ENCODE results near the gene KCND3.
"Not testable (repeated sequence)": the region's sequence is repeated elsewhere in the genome, so short reads cannot be mapped to it uniquely, and the experiment has no call there.

KCND3 gene

DNA sequence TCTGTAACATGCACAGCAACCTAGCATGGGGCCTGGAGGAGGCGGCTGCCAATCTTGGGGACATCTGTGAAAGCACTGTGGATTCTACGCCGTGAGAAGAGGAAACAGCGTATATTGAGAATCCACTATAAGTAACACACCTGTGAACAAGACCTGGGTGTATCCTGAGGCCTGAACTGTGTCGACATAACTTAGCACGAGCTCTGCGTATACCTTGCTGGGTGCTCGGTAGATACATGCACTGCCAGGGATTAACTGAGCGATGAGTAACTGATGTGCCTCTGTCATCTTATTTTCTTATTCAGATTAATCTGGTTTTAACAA, 175.2 kb downstream of the KCND3 start:
- no peak for DNase-seq (ENCODE audit: low read depth in 2 of 2)

DNA sequence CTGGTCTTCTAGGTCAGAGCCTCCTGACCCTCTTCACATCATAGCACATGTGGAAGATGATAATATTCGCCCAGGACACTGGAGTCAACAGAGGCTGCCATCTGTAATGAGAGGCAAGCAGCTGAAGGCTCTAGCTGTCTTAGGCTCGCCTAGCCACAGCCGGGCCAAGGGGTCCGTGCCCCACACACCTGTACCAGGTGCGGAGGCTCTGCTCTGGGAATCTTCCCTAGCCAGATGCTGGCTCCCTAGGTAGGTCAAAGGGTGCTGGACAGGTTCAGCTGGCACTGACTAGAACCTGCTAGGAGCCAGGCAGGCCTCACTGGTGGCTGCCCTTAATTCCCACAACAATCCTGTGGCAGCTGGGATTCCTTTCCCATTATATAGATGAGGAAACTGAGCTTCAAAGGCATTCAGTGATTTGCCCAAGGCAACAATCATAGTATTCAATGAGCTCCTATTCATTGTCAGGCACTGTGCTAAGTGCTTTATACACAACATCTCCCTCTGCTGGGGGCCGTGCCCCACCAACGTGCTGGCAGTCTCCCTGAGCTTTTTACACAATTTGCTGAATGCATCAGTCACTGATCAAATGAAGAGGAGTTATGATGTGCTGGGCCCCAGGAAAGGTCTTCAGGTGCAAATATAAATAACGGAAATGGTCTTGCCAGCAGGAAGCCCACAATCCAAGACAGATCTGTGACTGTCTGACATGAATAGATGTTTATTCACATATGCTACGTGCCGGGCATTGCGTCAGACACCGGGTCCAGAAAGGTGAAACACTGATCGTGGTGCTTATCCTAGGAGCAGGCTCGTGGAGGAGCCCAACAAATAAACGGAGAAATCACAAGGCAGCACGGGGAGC, 175.8 kb downstream of the KCND3 start:
- no peak for DNase-seq (ENCODE audit: low read depth in 2 of 2)

DNA sequence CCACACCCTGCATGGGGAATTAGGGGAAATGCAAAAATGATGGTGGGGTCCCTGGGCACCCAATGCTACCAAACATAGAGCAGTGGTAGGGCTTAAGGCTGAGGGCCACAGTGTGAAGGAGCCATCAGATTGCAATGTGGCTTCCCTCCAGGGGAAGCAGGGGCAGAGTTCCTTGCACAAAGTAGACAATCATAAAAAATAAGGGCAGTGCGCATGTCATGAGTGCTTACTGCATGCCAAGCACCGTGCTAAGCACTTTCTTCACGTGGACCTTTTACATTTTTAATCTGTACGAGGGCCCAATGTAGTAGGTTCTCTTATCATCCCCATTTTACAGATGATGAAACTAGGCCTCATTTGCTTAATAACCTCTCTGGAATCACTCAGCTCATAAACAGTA, 177.2 kb downstream of the KCND3 start:
- DNase-seq (ENCODE audit: low read depth in 2 of 2): no peak

DNA sequence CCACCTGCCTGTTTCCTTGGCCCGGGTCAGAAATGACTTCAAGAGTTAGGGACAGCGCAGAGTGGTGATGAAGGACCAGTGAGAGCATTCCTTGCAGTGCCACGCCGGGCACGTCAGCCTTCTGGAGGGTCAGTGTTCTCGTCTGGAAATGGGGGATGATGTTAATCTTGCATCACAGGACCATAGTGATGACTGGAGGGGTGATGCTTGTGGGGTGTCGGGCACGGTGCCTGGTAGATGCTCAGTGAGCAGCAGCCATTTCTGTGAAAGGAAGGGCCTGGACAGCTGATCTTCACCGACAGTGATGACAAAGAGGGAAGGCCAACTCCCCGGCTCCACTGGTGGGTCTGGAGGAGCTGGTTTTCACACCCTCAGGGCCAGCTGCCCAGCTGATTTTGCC, 177.6 kb downstream of the KCND3 start:
- DNase-seq (ENCODE audit: low read depth in 2 of 2): no peak

DNA sequence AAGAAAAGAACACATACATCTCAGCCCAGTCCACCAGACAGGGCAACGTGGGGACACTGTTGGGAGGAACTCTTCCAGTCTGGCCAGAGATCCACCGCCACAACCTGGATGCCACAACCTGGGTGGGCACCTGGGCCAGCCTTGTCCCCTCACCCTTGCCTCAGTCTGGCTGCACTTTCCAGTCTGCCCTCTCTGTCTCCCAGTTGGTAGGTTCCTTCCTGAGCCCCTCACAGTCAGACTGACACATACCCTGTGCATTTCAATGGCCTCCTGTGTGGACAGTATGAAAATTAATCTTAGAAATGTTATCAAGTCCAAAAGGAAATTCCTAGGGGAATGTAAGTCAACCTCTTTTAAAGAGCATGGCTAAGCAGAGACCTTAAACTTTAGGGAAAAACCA, 184.2 kb downstream of the KCND3 start:
- no peak for DNase-seq (ENCODE audit: low read depth in 2 of 2)

DNA sequence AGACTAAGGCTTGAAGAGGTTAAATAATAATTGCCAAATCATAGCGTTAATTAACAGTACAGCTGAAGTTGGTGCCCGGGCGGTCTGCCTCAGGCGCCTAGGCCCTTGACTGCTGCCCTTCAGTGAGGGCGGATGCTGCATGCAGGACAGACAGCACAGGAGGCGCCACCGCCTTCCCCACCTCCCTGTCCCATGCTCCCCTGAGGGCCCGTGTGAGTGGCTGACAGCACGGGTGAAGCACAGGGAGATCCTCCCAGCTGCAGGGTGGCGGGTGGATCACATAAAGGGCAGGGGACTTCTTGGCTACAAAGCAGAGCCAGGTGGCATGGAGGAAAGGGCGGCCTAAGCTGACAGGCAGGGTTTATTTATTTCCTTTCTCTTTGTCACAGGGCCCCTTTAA, 184.7 kb downstream of the KCND3 start:
- no peak for DNase-seq (ENCODE audit: low read depth in 2 of 2)

DNA sequence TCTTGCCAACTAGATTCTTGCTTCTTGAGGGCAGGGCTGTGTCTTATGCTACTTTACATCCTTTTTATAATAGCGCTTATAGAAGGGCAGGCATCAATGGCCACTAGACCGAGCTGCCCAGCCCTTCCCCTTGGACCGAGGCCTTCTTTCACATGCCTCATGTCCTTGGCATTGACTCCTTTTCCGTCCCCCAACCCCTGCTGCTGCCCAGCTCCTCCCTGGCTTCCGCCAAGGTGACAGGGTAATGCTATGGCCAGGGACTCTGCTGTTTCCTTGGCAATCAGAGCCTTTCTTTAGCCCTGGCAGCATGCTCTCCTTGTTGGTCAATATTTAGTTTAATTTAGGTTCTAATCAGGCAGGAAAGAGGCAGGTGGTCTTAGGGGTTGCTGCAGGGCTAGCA, 185.5 kb downstream of the KCND3 start:
- no peak for DNase-seq (ENCODE audit: low read depth in 2 of 2)

DNA sequence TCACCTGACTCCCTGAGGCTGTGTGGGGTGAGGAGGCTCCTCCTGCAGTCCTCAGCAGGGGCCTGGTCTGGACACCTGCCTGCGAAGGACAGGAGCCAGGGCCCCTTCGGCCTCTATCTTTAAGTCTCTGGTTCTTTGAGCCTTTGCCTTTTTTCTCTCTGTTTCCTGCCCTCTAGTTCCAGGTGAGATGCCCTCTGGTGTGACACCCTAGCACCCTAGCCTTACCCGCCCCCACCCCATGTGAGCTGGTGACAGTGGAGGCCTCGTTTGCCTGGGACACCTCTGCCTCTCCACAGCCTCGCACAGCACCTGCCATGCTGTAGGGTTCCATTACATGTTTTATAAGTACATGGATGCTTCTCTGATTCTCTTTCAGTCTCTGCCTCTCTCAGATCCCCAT, 186.5 kb downstream of the KCND3 start:
- DNase-seq (ENCODE audit: low read depth in 2 of 2): no peak

DNA sequence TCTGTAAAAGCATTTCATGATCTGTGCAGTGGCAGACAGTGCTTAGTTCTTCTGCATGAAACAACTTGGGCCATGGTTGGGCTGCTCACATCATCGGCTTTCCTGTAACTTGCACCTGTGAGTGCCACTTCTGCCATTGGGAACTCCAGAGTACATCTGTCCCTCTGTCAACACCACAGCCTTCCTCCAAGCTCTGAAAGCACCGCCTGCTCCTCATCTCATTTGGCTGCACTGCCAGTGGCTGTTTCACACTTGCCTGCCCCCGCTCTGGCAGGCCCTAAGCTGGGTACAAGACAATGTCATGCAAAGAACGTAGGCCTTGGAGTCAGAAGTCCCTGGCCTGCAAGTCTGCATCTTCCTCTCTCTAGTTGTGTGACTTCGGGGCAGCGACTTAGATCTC, 187.4 kb downstream of the KCND3 start:
- DNase-seq (ENCODE audit: low read depth in 2 of 2): no peak

DNA sequence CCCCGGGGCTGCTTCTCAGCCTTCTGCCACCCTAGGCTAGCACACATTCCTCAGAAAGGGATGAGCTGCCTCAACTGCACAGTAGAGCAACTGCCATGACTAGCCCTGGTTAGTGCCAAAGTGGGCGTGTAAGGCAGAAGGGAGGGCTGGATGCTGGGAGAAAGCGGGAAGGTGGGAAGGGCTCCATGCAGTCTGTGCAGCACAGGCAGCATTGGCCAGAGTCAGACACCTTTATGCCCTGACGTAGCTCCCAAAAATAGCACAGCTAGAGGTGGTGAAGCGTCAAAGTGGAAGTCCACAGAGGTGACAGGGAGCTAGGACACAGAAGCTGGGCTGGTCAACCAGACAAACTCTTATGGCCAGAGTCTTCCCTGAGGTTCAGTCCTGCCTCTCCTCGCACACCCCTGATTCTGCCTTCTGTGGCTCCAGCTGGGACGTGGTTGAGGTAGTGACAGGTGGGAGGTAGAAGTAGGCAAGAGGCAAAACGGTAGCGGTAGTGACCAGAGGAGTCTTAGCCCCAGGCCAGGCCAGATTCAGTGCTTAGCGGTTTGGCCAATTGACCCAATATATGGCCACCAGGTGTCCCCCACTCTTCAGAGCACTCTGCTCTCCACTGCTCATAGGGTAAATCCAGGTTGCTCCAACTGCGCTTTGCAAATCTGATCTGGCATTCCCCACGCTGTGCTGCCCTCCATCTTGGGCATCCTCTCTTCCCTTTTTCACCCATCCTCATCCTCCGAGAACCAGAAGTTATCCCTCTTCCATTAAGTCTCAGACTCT, 188.2 kb downstream of the KCND3 start:
- DNase-seq (ENCODE audit: low read depth in 2 of 2): no peak

DNA sequence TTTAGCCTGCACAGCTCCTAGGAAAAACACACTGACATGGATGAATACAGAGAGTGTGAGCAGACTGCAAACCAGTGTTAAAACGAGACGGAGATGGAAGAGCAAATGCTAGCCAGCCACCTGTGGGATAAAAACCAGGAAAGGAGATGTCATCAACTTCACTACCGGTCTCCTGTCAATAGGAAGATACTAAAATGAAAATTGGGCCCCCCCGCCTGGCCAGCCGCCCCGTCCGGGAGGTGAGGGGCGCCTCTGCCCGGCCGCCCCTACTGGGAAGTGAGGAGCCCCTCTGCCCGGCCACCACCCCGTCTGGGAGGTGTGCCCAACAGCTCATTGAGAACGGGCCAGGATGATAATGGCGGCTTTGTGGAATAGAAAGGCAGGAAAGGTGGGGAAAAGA, 189.7 kb downstream of the KCND3 start:
- DNase-seq (ENCODE audit: low read depth in 2 of 2): not testable (repeated sequence)

DNA sequence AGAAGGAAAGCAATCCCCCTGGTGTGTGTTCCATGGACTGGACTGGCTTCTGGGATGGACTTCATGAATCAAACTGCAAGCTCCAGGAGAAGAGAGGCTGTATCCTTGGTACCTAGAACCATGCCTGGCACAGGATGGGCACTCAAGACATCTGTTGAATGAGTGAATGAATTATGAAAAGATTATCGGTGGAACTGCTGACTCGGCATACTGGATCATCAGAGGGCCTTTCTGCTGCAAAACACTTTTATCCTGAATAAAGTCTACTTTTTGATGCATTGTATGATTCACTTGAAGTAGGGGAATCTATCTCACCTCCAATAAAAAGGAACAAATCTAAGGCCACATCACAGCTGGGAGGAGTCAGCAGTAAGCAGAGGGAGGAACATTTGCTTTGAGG, 190.9 kb downstream of the KCND3 start:
- DNase-seq (ENCODE audit: low read depth in 2 of 2): no peak

DNA sequence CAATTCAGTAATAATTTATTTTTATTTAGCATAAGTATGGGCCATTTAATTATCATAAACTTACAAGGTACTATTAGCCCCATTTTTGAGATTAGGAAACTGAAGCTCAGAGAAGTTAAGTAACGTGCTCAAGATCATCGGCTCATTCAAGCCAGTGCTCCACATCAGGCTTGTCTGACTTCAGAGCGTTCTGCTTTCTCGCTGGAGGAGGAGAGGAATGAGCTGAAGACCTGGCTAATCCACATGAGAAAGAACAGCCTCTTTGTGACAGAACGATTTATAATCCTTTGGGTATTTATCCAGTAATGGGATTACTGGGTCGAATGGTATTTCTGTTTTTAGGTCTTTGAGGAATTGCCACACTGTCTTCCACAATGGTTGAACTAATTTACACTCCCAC, 194.1 kb downstream of the KCND3 start:
- no peak for DNase-seq (ENCODE audit: low read depth in 2 of 2)

DNA sequence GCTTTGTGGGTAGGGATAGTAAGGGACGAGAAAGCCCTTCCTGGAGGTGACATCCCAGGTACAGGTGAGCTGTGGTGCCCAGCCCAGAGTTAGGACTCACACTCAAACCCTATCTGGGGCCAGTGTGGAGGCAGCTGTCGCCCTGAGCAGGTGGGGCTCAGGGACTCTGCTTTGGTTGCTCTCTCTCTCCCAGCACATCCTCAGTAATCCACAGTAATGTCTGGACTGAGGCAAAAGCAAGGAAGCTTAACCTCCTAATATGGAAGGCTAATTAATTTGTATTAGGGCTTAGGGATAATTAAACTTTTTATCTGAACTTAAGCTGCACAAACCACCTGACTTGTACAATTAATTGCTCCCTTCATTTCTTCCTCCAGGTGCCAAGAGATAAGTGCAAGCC, 195.5 kb downstream of the KCND3 start:
- no peak for DNase-seq (ENCODE audit: low read depth in 2 of 2)

DNA sequence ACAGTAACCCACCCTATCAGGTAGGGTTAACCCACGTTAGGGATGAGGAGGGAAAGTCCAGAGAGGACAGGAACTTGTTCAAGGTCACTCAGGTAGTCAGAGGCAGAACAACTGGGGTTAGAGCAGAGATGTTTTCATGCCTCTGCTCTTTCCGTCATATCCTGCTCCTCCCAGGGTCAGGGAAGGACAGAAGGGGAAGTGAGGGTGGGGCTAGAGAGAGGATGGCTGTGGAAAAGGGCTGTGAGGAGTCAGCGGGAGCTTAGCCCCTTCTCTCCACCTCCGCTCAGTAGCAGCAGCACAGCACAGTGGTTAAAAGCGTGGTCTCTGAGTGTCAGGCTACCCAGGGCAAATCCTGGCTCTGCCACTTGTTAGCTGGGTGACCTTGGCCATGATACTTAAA, 197.2 kb downstream of the KCND3 start:
- no peak for DNase-seq (ENCODE audit: low read depth in 2 of 2)

DNA sequence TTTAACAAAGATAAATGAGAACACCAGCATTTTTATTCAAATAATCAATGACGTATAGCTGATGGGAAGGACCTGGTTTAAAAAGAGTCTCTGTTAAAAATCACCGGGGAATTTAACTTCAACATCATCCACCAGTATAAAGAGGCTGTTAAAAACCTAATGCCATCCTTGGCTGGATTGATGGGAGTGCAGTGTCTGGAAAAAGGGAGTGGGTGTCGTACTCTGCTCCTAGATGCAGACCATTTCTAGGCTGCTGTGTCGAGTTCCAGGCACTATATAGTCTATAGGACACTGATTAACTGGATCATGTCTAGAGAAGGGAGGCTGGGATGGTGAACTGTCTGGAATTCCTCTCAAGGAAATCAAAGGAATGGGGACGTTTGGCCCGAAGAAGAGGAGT, 197.7 kb downstream of the KCND3 start:
- DNase-seq (ENCODE audit: low read depth in 2 of 2): no peak

DNA sequence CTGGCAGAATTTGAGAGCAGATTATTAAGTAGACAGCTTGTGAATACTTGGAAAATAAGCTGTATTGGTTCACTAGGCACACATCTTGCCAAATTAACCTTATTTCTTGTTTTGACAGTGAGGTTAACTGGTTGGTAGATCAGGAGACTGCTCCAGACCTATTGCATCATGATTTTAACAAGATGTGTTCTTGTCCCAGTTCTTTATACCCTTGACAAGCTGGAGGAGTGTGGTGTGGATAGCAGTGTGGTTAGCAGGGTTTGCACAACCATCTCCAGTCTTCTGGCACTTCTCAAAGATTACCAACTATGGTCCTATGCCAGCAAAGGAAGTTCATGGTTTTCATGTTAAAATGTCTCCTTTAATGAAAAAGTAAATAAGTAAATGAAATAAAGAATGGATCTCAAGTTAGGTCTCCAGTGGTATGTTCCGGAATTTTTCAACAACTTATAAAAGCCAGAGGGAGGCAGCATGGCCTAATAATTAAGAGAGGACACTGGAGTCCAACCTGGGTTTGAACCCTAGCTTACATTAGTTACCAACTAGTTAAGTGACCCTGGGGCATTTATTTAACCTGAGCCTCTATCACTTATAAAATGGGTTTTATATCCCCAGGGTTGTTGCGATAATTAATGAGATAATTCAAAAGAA, 199.7 kb downstream of the KCND3 start:
- no peak for DNase-seq (ENCODE audit: low read depth in 2 of 2)

DNA sequence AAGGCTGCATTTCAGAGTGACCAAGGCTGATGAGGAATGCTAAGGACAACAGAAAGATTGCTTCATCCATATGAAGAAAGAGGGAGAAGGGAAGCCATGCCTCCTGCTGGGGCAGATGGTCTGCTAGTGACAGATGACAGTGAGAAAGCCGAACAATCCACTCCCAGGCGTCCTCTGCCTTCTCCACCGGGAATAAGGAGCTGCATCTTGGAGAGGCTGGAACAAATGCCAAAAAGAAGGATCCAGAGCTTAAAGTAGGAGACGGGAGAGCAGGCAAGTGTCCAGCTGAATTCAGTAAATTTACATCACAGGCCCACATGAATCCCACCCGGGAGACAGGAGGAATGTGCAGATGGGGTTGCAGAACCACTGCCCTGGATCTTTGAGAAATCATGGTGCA, 200.3 kb downstream of the KCND3 start:
- DNase-seq (ENCODE audit: low read depth in 2 of 2): no peak

DNA sequence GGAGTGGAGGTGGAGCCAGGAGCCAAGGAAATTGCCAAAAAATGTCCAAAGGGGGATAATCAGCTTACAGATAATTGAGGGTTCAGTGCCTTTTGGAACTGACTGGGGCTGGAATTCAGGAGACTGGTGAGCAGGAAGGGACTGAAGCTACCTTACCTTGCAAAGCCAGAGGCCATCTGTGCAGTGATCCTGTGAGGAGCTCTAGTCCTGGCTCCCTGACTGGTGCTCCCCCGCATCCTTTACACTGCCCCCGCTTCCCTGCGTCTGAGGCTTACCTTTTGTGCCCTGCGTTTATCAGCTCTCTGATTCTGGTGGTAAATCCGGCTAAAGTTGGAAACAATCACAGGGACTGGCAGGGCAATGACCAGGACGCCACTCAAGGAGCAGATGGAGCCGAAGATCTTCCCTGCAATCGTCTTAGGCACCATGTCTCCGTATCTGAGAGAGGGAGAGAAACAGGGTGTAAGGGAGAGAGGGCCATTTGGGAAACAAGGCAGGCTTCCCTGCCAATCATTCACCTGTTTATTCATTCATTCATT, 202.7 kb downstream of the KCND3 start:
- DNase-seq (ENCODE audit: low read depth in 2 of 2): no peak

DNA sequence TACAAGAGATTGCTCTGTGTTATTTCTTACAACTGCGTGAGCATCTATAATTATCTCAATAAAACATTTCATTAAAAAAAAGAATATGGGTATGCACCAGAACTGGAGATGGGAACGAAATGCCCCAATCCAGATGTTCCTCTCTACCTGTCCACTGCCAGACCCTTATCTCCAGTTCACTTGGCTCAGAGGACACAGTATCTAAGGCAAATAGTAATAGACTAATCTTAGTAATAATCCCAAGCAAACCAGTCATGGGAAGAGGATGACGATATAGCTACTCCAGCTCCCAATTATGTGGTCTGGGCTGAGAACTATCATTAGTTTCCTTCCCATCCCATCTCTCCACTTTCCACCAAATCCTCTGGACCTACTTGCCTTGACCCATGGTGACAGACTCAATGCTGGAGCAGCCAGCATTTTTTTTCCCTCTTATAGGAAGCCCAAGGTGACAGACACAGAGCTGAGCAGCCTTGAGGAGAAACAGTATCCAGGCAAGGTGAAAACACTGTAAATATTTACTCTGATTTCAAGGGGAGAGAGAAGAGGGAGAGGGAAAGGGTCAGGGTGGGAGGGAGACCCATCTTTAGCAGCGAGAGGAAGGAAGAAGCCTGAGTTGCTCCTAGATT, 205.1 kb downstream of the KCND3 start:
- DNase-seq (ENCODE audit: low read depth in 2 of 2): no peak

DNA sequence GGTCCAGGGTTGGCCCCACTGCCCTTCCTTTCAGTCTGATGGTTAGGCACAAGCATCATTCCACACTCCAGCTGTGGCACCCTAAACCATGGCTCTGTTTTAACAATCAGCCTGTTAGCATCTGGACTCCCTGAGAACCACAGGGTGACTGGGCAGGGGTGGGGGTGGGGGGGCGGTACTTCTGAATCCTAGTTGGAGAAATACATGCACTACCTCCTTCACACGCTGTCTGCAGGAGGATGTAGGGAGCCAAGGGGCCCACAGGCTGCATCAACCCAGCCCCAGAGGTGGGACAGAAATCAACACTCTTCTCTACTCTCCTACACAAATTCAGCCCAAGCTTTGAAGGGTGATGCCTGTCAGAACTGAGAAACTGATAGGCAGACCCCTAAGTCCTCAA, 209.9 kb downstream of the KCND3 start:
- DNase-seq (ENCODE audit: low read depth in 2 of 2): no peak

DNA sequence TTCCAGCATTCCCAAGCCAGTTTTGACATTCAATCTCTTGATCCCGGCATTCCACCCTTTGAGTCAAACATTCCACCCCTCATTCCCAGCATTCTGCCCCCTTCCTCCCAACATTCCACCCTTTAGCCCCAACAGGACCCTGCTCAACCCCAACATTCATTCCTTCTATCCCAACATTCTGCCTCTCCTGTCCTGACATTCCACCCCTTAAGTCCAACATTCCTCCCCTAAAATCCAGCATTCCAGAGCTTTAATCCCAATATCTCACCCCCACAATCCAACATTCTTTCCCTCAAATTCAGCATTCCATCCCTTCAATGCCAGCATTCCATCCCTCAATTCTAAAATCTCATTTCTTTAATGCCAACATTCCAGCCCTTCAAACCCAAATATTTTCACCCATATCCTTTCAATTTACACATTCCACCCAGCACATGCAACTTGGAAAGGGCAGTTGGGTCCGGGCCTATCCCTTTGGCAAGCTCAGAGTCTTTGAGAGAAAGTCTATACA, 210.9 kb downstream of the KCND3 start:
- no peak for DNase-seq (ENCODE audit: low read depth in 2 of 2)
